ENCODE results near the gene MAG.

DNA sequence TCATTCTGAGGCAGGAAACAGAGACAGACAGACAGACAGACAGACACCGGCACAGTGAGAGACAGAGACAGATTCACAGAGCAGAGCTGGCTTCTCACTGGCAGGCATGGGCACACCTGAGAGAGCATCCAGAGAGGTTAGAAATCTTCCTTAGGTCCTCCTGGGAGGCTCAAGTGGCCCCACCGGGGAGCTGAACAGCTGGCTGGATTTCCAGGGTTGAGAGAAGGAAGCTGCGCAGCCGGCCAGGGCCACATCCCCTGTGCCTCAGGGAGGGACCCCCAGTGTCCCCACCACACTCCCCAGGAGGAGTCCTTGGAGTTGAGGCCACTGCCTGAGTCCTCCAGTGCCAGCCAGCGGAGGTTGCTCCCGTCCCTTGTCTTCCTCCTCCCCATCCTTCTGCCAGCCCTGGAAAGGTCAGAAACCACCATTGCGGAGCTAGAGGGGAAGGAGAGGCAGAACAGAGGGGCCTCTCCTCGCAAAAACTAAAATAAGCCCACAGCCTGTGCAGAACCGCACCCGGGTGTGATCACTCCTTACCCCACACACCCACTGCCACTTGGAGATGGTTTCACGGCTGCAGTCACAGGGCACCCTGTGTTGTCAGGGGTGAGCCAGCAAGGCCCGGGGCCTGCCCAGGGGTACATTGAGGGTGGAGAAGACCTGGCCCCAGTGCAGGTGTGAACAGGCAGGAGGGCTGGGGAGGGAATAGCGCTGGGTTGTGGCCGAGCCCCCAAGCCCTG, 70.5 kb downstream of the MAG start:
- no peak for TF ChIP-seq POLR2A (IDR thresholded peaks at IDR 0.05)
- TF ChIP-seq, protein P1, sequence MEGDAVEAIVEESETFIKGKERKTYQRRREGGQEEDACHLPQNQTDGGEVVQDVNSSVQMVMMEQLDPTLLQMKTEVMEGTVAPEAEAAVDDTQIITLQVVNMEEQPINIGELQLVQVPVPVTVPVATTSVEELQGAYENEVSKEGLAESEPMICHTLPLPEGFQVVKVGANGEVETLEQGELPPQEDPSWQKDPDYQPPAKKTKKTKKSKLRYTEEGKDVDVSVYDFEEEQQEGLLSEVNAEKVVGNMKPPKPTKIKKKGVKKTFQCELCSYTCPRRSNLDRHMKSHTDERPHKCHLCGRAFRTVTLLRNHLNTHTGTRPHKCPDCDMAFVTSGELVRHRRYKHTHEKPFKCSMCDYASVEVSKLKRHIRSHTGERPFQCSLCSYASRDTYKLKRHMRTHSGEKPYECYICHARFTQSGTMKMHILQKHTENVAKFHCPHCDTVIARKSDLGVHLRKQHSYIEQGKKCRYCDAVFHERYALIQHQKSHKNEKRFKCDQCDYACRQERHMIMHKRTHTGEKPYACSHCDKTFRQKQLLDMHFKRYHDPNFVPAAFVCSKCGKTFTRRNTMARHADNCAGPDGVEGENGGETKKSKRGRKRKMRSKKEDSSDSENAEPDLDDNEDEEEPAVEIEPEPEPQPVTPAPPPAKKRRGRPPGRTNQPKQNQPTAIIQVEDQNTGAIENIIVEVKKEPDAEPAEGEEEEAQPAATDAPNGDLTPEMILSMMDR (IDR thresholded peaks at IDR 0.05) = no peak

Measured in sigmoid colon (tissue), 3 donors.